ENCODE results near the gene MBNL1. TPM values are rescaled to one million over a fixed set of nuclear protein-coding genes. Genes with fewer than 3 reads are reported as not detected.

The MBNL1 gene
- total and polyA plus RNA-seq, 2 of the 13 experiments (the other 11 are each of a cell fraction or from before 2014, with no cell fraction given), result 27.1 to 55.4 TPM

GRCh38 chr3:152350776-152351175 lies 82.0 kb downstream of the MBNL1 start (continued):
- TF ChIP-seq ZHX1 (CRISPR knock-in tag; IDR thresholded peaks at IDR 0.05; ENCODE audit: low read depth), result no peak
- TF ChIP-seq HNF1A (IDR thresholded peaks at IDR 0.05; ENCODE audit: low read depth), result no peak
- no peak for TF ChIP-seq HNF1A (CRISPR knock-in tag; IDR thresholded peaks at IDR 0.05; ENCODE audit: borderline replicate concordance)
- no peak for TF ChIP-seq MAFG (CRISPR knock-in tag; IDR thresholded peaks at IDR 0.05)
- TF ChIP-seq U2AF1 (optimal IDR thresholded peaks at IDR 0.05; ENCODE audit: low read depth, low read length), result no peak
- TF ChIP-seq PBX3 (CRISPR knock-in tag; IDR thresholded peaks at IDR 0.05; ENCODE audit: borderline replicate concordance), result no peak
